ENCODE data around the gene SNX22.

DNA sequence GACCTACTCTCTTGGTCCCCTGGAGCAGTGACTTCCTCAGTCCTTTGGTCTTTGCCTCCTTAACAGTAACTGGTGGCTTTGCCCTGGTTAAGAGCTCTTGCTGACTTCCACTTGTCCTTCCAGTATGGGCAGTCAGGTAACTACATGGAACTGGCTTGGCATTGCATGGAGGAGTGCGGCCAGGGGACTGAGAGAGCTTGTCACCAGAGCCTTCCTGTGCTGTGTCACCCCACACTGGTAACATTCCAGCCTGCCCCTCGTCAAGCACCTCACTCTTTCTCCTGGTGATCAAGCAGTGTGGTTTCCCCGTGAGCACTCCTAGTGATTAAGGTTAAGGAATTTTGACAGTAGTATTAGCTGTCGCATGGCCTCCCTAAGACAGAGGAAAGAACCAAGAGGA, 19.3 kb upstream of the SNX22 start:
- TF ChIP-seq CTCF (IDR thresholded peaks at IDR 0.05) (no peak), POLR2A (IDR thresholded peaks at IDR 0.05) (no peak), EP300 (IDR thresholded peaks at IDR 0.05) (no peak)

Data from ovary (tissue), 3 donors.